ENCODE measurements around the gene VIT. TPM values are rescaled to one million over a fixed set of nuclear protein-coding genes. Genes with fewer than 3 reads are reported as not detected.

The VIT gene
- total and polyA plus RNA-seq, 9 donors, result 2.9 to 29.7 (median 19.4) TPM

DNA sequence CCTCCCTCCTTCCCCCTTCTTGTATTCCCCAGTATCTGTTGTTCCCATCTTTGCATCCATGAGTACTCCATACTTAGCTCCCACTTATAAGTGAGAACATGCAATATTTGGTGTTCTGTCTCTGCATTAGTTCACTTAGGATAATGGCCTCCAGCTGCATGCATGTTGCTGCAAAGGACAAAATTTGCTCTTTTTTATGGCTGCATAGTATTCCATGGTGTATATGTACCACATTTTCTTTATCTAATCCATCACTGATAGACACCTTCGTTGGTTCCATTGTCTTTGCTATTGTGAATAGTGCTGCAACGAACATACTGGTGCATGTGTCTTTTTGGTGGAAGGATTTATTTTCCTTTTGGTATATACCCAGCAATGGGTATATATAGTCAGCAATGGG is 47.4 kb downstream of the VIT start:
- TF ChIP-seq, protein P1, sequence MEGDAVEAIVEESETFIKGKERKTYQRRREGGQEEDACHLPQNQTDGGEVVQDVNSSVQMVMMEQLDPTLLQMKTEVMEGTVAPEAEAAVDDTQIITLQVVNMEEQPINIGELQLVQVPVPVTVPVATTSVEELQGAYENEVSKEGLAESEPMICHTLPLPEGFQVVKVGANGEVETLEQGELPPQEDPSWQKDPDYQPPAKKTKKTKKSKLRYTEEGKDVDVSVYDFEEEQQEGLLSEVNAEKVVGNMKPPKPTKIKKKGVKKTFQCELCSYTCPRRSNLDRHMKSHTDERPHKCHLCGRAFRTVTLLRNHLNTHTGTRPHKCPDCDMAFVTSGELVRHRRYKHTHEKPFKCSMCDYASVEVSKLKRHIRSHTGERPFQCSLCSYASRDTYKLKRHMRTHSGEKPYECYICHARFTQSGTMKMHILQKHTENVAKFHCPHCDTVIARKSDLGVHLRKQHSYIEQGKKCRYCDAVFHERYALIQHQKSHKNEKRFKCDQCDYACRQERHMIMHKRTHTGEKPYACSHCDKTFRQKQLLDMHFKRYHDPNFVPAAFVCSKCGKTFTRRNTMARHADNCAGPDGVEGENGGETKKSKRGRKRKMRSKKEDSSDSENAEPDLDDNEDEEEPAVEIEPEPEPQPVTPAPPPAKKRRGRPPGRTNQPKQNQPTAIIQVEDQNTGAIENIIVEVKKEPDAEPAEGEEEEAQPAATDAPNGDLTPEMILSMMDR (IDR thresholded peaks at IDR 0.05), result no peak
- no peak for TF ChIP-seq POLR2A (IDR thresholded peaks at IDR 0.05)
- no peak for TF ChIP-seq EP300 (IDR thresholded peaks at IDR 0.05)
- WGBS, 3 donors, result 84 to 92% (median 86%) methylated on average over 2 of the region's 2 CpGs
- DNase-seq, result no peak

DNA sequence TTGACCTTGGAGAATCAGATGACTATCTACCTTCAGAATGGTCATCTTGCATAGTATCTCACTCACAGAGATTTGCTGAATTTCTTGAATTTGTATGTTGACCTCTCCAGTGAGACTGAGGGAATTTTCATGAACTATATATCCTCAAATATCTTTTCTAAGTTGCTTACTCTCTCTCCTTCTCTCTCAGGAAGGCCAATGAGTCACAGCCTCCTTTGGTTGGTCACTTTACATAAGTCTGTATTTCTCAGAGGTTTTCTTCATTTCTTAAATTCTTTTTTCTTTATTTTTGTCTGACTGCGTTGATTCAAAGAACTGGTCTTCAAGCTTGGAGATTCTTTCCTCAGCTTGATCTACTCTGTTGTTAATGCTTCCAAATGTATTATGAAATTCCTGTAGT is 51.7 kb downstream of the VIT start:
- H3K9me3 ChIP-seq, result no peaks in the 10 kb centered on the region
- no peak overlapping the region for H3K27ac ChIP-seq
- 83 to 95% (median 95%) methylated on average over 1 of the region's 1 CpG for WGBS, 3 donors
- no peak for TF ChIP-seq EP300 (IDR thresholded peaks at IDR 0.05)
- no peak for TF ChIP-seq POLR2A (IDR thresholded peaks at IDR 0.05)
- TF ChIP-seq, protein P1 (IDR thresholded peaks at IDR 0.05), result no peak
- intact Hi-C loops (cut with DNase I), result no loop called here
- no peaks in the 10 kb centered on the region for H3K36me3 ChIP-seq
- no peaks in the 10 kb centered on the region for H3K4me1 ChIP-seq (ENCODE audit: insufficient read depth)
- no peaks in the 10 kb centered on the region for H3K27me3 ChIP-seq
- no peak for DNase-seq
- no peak overlapping the region for H3K4me3 ChIP-seq

More for the DNA sequence above, 47.4 kb downstream of the VIT start:
- Histone ChIP-seq H3K27me3 (no peaks in the 10 kb centered on the region), H3K9me3 (no peaks in the 10 kb centered on the region), H3K4me1 (ENCODE audit: insufficient read depth) (no peaks in the 10 kb centered on the region), H3K4me3 (no peak overlapping the region), H3K27ac (no peak overlapping the region), H3K36me3 (no peaks in the 10 kb centered on the region)
- intact Hi-C loops (cut with DNase I), result no loop called here

DNA sequence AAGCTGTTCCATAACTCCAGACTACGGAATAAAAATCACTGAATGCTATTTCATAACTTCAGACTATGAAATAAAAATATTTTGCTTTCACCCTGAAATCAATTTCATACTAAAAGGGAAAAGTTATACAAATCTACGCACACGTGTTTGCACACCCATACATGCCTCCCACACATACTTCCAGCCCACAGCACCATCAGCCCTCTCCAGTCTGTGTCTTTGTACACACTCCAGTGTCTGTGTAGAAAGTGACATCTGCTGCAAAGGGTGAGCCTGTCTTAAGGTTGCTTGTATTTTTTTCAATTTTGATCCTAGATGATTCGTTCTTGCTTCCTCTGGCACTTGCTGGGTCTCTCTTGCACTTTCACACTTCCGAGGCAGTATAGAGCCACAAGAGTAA is 53.6 kb downstream of the VIT start:
- Histone ChIP-seq H3K36me3 (no peaks in the 10 kb centered on the region), H3K27ac (no peak overlapping the region), H3K9me3 (no peaks in the 10 kb centered on the region), H3K4me1 (ENCODE audit: insufficient read depth) (no peaks in the 10 kb centered on the region), H3K27me3 (no peaks in the 10 kb centered on the region), H3K4me3 (no peak overlapping the region)
- TF ChIP-seq, protein P1 (IDR thresholded peaks at IDR 0.05), result no peak
- no peak for TF ChIP-seq EP300 (IDR thresholded peaks at IDR 0.05)
- no peak for TF ChIP-seq POLR2A (IDR thresholded peaks at IDR 0.05)
- DNase-seq, result no peak
- intact Hi-C loops (cut with DNase I), result no loop called here
- WGBS, 3 donors, result 30 to 55% (median 31%) methylated on average over 5 of the region's 5 CpGs

DNA sequence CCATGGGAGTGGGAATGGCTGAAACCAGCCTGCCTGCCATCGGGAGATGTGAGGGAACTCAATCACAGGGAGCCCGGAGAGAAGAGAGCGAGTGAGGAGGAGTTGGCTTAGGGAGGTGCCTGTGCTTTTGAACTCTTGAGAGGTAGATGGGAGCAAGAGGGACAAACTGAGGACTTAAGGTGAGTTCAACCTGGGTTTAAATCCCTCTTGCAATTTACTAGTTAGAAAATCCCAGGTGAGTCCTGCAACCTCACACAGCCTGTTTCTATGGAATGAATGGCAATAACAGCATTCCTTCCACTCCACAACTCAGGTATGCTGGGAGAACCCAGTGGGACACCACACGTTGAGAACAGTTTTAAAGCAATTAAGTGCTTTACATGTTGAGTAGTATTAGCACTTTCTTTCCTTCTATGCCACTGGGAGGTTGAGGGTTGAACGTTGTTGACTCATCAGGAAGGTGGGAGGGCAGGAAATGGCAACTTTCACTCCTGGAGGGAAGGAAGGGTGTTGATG is 57.3 kb downstream of the VIT start:
- H3K4me1 ChIP-seq (ENCODE audit: insufficient read depth), result no peaks in the 10 kb centered on the region
- no peak for TF ChIP-seq EP300 (IDR thresholded peaks at IDR 0.05)
- TF ChIP-seq POLR2A (IDR thresholded peaks at IDR 0.05), result no peak
- TF ChIP-seq, protein P1 (IDR thresholded peaks at IDR 0.05), result no peak
- no peak overlapping the region for H3K4me3 ChIP-seq
- DNase-seq, result no peak
- no peak overlapping the region for H3K27ac ChIP-seq
- H3K9me3 ChIP-seq, result no peaks in the 10 kb centered on the region
- intact Hi-C loops (cut with DNase I), result no loop called here
- WGBS, 3 donors, result 54 to 62% (median 62%) methylated on average over 5 of the region's 5 CpGs
- no peaks in the 10 kb centered on the region for H3K27me3 ChIP-seq
- no peaks in the 10 kb centered on the region for H3K36me3 ChIP-seq
